Hematopoietic multipotent progenitor cell (in vitro differentiated cells): ENCODE measurements around the gene SGSM2. TPM values are rescaled to one million over a fixed set of nuclear protein-coding genes. Genes with fewer than 3 reads are reported as not detected.

ENCODE experiments used
- DNase-seq, 3 donors: peaks; one replicate each; pipeline ENCODE4 v3.0.0-alpha.2; 2011 to 2015; ENCODE audit warnings: low read depth in 2 of 3, low spot score in 2 of 3
- total RNA-seq: library from RNA; depleted of rRNA; stranded (reverse); fragments of >200 nt; gene quantifications from one replicate; pipeline ENCODE4 v1.2.3, GENCODE V29; 2012

SGSM2 gene
- total RNA-seq, 1 donor, result 72.2 TPM

GRCh38 chr17:2335726-2336214 lies 1.5 kb upstream of the SGSM2 start:
- DNase-seq, result no peak

GRCh38 chr17:2336215-2336851 lies 968 bp upstream of the SGSM2 start, which contains the start of gene TSR1:
TSS of gene TSR1 (minus strand) at chr17:2336457. CDS start at chr17:2336427, 30 bp downstream.
- DNase-seq, result peak; percentile 72 to 89 (median 87)

GRCh38 chr17:2337544-2338314 lies 428 bp downstream of the SGSM2 start:
- peak; percentile 18 to 65 (median 62) for DNase-seq

GRCh38 chr17:2338315-2338657 lies 985 bp downstream of the SGSM2 start:
- peak in 2 of 3 donors; percentile 15 to 24 for DNase-seq

GRCh38 chr17:2343421-2343820 lies 6.1 kb downstream of the SGSM2 start:
- no peak for DNase-seq

- no peak for DNase-seq
Measured at GRCh38 chr17:2344528-2344927, 7.2 kb downstream of the SGSM2 start.

- DNase-seq, result no peak
Measured at GRCh38 chr17:2346475-2346874, 9.2 kb downstream of the SGSM2 start.

- no peak for DNase-seq
Measured at GRCh38 chr17:2347805-2348685, 10.7 kb downstream of the SGSM2 start.

- no peak for DNase-seq
Measured at GRCh38 chr17:2351269-2351668, 14.0 kb downstream of the SGSM2 start.

- no peak for DNase-seq
Measured at GRCh38 chr17:2354311-2354710, 17.0 kb downstream of the SGSM2 start.

- DNase-seq, result no peak
Measured at GRCh38 chr17:2357237-2357636, 19.9 kb downstream of the SGSM2 start.

GRCh38 chr17:2357931-2358434 lies 20.7 kb downstream of the SGSM2 start:
- no peak for DNase-seq

GRCh38 chr17:2361010-2361760 lies 23.9 kb downstream of the SGSM2 start:
- DNase-seq, result no peak

- no peak for DNase-seq
Measured at GRCh38 chr17:2362016-2362415, 24.7 kb downstream of the SGSM2 start.

- DNase-seq, result no peak
Measured at GRCh38 chr17:2362416-2362815, 25.1 kb downstream of the SGSM2 start.

GRCh38 chr17:2362881-2363280 lies 25.6 kb downstream of the SGSM2 start:
- DNase-seq, result no peak

GRCh38 chr17:2363318-2363717 lies 26.0 kb downstream of the SGSM2 start:
- DNase-seq, result no peak

GRCh38 chr17:2363851-2364762 lies 26.8 kb downstream of the SGSM2 start:
- DNase-seq, result no peak

- no peak for DNase-seq
Measured at GRCh38 chr17:2364763-2365116, 27.4 kb downstream of the SGSM2 start.
